Measurements from ENCODE around the gene YPEL5. TPM values are rescaled to one million over a fixed set of nuclear protein-coding genes. Genes with fewer than 3 reads are reported as not detected.

YPEL5 gene
- total RNA-seq, 1 donor from 2014 or later = 93.3 TPM

DNA sequence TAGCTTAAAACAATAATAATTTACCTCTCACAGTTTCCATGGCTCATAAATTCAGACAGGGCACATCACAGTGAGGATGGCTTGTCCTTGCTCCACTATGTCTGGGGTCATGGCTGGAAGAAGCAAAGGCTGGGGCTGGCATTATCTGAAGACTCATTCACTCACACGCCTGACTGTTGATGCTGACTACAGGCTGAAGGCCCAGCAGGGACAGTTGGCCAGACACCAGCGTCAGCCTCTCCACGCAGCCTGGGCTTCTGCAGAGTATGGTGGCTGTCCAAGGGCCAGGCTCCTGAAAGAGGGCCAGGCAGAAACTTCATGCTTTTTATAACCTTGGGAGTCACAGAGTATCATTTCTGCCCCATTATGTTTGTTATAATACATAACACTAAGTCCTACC lies 33.4 kb downstream of the YPEL5 start:
- TF ChIP-seq, protein P1, sequence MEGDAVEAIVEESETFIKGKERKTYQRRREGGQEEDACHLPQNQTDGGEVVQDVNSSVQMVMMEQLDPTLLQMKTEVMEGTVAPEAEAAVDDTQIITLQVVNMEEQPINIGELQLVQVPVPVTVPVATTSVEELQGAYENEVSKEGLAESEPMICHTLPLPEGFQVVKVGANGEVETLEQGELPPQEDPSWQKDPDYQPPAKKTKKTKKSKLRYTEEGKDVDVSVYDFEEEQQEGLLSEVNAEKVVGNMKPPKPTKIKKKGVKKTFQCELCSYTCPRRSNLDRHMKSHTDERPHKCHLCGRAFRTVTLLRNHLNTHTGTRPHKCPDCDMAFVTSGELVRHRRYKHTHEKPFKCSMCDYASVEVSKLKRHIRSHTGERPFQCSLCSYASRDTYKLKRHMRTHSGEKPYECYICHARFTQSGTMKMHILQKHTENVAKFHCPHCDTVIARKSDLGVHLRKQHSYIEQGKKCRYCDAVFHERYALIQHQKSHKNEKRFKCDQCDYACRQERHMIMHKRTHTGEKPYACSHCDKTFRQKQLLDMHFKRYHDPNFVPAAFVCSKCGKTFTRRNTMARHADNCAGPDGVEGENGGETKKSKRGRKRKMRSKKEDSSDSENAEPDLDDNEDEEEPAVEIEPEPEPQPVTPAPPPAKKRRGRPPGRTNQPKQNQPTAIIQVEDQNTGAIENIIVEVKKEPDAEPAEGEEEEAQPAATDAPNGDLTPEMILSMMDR (IDR thresholded peaks at IDR 0.05) = no peak
- no peak for DNase-seq (ENCODE audit: low spot score)

DNA sequence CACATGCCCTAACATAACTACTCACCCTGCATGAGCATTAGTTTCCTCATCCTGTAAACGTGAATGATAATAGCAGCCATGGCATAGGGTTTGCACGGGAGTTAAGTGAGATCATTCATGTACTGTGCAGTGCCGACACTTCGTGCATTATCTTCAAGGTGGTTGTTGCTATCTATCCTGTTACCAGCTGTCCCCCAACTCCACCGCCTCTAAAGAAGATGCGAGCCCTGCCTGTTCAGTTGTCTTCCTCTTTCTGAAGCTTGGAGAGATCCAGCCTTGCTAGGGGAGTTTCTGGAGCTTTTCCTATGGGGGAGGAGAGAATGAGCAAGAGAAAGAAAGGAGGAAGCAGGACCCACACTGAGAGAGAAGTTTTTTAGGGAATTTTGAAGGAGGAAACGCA lies 34.4 kb downstream of the YPEL5 start:
- H3K4me1 Mint-ChIP-seq (ENCODE audit: low read depth) = peaks cover 8% of the 10 kb centered on the region
- H3K27me3 Mint-ChIP-seq (ENCODE audit: low read depth) = peaks cover 4% of the 10 kb centered on the region
- no peak for DNase-seq (ENCODE audit: low spot score)
- H3K27ac Mint-ChIP-seq (ENCODE audit: unreplicated experiment) = no peak overlapping the region
- TF ChIP-seq, protein P1 (IDR thresholded peaks at IDR 0.05) = no peak
- no peaks in the 10 kb centered on the region for H3K9me3 Mint-ChIP-seq (ENCODE audit: low read depth)
- H3K4me3 Mint-ChIP-seq (ENCODE audit: unreplicated experiment) = no peak overlapping the region
- peaks cover 5% of the 10 kb centered on the region for H3K36me3 Mint-ChIP-seq (ENCODE audit: low read depth)

More for the DNA sequence above, 33.4 kb downstream of the YPEL5 start:
- no peak overlapping the region for H3K4me3 Mint-ChIP-seq (ENCODE audit: unreplicated experiment)
- peaks cover 8% of the 10 kb centered on the region for H3K4me1 Mint-ChIP-seq (ENCODE audit: low read depth)
- peaks cover 3% of the 10 kb centered on the region for H3K36me3 Mint-ChIP-seq (ENCODE audit: low read depth)
- H3K27me3 Mint-ChIP-seq (ENCODE audit: low read depth) = peaks cover 4% of the 10 kb centered on the region
- no peaks in the 10 kb centered on the region for H3K9me3 Mint-ChIP-seq (ENCODE audit: low read depth)
- H3K27ac Mint-ChIP-seq (ENCODE audit: unreplicated experiment) = no peak overlapping the region

DNA sequence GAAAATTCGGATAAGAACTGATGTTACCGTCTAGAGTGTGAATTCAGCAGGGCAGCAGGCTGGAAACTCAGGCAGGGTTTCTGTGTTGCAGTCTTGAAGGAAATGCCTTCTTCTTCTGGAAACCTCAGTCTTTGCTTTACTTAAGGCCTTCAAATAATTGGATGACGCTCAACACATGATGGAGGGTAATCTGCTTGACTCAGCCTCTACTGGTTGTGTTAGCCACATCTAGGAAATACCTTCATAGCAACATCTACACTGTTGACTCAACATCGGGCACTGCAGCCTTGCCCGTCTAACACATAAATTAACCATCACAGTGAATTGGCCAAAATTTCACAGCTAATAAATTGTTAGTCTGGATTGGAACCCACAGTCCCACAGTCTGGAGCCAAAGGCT lies 37.2 kb downstream of the YPEL5 start:
- no peak for DNase-seq (ENCODE audit: low spot score)
- H3K4me3 Mint-ChIP-seq (ENCODE audit: unreplicated experiment) = no peak overlapping the region
- peaks cover 1% of the 10 kb centered on the region for H3K4me1 Mint-ChIP-seq (ENCODE audit: low read depth)
- peaks cover 3% of the 10 kb centered on the region for H3K36me3 Mint-ChIP-seq (ENCODE audit: low read depth)
- no peaks in the 10 kb centered on the region for H3K9me3 Mint-ChIP-seq (ENCODE audit: low read depth)
- H3K27me3 Mint-ChIP-seq (ENCODE audit: low read depth) = peaks cover 4% of the 10 kb centered on the region
- H3K27ac Mint-ChIP-seq (ENCODE audit: unreplicated experiment) = no peak overlapping the region
- TF ChIP-seq, protein P1 (IDR thresholded peaks at IDR 0.05) = no peak

DNA sequence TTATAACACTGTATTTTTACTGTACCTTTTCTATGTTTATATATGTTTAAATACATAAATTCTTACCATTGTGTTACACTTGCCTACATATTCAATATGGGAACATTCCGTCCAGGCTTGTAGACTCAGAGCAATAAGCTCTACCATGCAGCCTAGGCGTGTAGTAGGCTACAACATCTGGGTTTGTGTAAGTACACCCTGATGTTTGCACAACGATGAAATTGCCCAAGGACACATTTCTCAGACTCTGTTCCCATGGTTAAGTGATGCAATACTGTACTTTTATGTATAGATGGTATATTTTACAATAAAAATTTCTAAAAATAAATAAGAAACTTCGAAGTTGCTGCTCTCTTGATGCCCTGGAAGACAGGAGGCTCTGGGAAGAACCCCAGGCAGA lies 38.4 kb downstream of the YPEL5 start:
- TF ChIP-seq, protein P1 (IDR thresholded peaks at IDR 0.05) = no peak
- H3K4me1 Mint-ChIP-seq (ENCODE audit: low read depth) = no peaks in the 10 kb centered on the region
- H3K9me3 Mint-ChIP-seq (ENCODE audit: low read depth) = no peaks in the 10 kb centered on the region
- no peak for DNase-seq (ENCODE audit: low spot score)
- peaks cover 3% of the 10 kb centered on the region for H3K36me3 Mint-ChIP-seq (ENCODE audit: low read depth)
- H3K27ac Mint-ChIP-seq (ENCODE audit: unreplicated experiment) = no peak overlapping the region
- H3K4me3 Mint-ChIP-seq (ENCODE audit: unreplicated experiment) = no peak overlapping the region
- peaks cover 4% of the 10 kb centered on the region for H3K27me3 Mint-ChIP-seq (ENCODE audit: low read depth)

DNA sequence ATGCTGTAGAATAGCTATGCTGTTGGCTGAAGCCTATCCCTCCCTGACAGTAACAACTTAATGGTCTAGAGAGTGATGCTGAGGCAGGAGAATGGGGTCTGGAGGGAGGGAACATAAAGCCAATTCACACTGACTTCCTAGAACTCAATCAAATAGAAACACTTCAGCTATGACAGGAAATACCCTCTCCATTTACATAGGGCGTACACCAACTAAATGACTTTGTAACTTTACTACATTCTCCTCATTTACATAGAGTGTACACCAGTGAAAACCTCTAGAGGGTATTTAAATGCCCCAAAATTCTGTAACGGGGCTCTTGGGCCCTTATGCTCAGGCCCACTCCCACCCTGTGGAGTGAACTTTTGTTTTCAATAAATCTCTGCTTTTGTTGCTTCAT lies 41.5 kb downstream of the YPEL5 start:
- H3K9me3 Mint-ChIP-seq (ENCODE audit: low read depth) = no peaks in the 10 kb centered on the region
- peaks cover 5% of the 10 kb centered on the region for H3K4me1 Mint-ChIP-seq (ENCODE audit: low read depth)
- no peak for DNase-seq (ENCODE audit: low spot score)
- no peaks in the 10 kb centered on the region for H3K27me3 Mint-ChIP-seq (ENCODE audit: low read depth)
- TF ChIP-seq, protein P1 (IDR thresholded peaks at IDR 0.05) = no peak
- no peak overlapping the region for H3K27ac Mint-ChIP-seq (ENCODE audit: unreplicated experiment)
- peaks cover 2% of the 10 kb centered on the region for H3K36me3 Mint-ChIP-seq (ENCODE audit: low read depth)
- no peak overlapping the region for H3K4me3 Mint-ChIP-seq (ENCODE audit: unreplicated experiment)

All from chondrocyte (in vitro differentiated cells).